Esophagus squamous epithelium (tissue), 5 donors: Measurements from ENCODE around the gene WNT2. TPM values are rescaled to one million over a fixed set of nuclear protein-coding genes. Genes with fewer than 3 reads are reported as not detected.

Experiments used
- DNase-seq: peaks from one replicate; lab custom pipeline; 2025; lab: John Stamatoyannopoulos, UW
- H3K27ac ChIP-seq, 4 donors: fragments of 200-600 bp; sonication (generic); one replicate each; pipeline ENCODE4 v1.5.1; 2016 to 2019; ENCODE audit warnings: mild to moderate bottlenecking in 1 of 4
- H3K27me3 ChIP-seq, 4 donors: fragments of 200-600 bp; sonication (generic); 1 replicate in 3 of 4; 2 replicates in 1 of 4; pipeline versions ENCODE4 v1.5.1 to v1.6.0; 2017 to 2021; ENCODE audit warnings: antibody characterized with exemption in 1 of 4
- H3K36me3 ChIP-seq, 3 donors: fragments of 200-600 bp; sonication (generic); one replicate each; pipeline ENCODE4 v1.5.1; 2016 to 2019
- H3K4me1 ChIP-seq, 3 donors: fragments of 200-600 bp; sonication (generic); one replicate each; pipeline ENCODE4 v1.5.1; 2017 to 2019
- H3K4me3 ChIP-seq, 4 donors: fragments of 200-600 bp; sonication (generic); 1 replicate in 3 of 4; 2 replicates in 1 of 4; pipeline ENCODE4 v1.5.1; 2016 to 2019; ENCODE audit warnings: mild to moderate bottlenecking in 2 of 4, moderate library complexity in 1 of 4
- H3K9me3 ChIP-seq, 3 donors: fragments of 200-600 bp; sonication (generic); one replicate each; pipeline ENCODE4 v1.5.1; 2016 to 2019
- CTCF ChIP-seq, 6 experiments: fragments of 450-650 bp in 4 of 6; fragments of 200-600 bp in 2 of 6; sonication (generic) in 2 of 6; IDR thresholded peaks; one replicate each; pipeline ENCODE4 v1.5.1; 2016 to 2019; ENCODE audit warnings: antibody characterized with exemption in 6 of 6, mild to moderate bottlenecking in 4 of 6, moderate library complexity in 4 of 6
- POLR2A ChIP-seq, 4 donors: fragments of 450-650 bp; IDR thresholded peaks; one replicate each; pipeline ENCODE4 v1.6.1; 2017; ENCODE audit warnings: antibody characterized with exemption in 4 of 4, mild to moderate bottlenecking in 4 of 4, moderate library complexity in 3 of 4
- WGBS, 2 donors: methylation state at CpG; one replicate each; pipeline ENCODE4 v1.1.5; 2018; 5-methylcytosine and 5-hydroxymethylcytosine counted together
- intact Hi-C: fragments of 100-400 bp; cut with DNase I; formaldehyde crosslinking; loops from one replicate; pipeline ENCODE4 v1.15.0; 2022
- total RNA-seq, 4 donors: library from RNA; depleted of rRNA; stranded (reverse); fragments of >200 nt; gene quantifications; one replicate each; pipeline ENCODE4 v1.1.0, GENCODE V29; 2016
- donor health status: DM: yes; HTN: yes; CAD: no.

The WNT2 gene
- total RNA-seq, 4 donors from 2014 or later, result not detected

GRCh38 chr7:117333168-117333567 lies 10.3 kb upstream of the WNT2 start:
- intact Hi-C loops, result no loop called here
- TF ChIP-seq CTCF (IDR thresholded peaks at IDR 0.05) (no peak), POLR2A (IDR thresholded peaks at IDR 0.05) (no peak)
- Histone ChIP-seq H3K36me3 (no peaks in the 10 kb centered on the region), H3K4me3 (no peak overlapping the region), H3K27ac (no peak overlapping the region), H3K4me1 (no peaks in the 10 kb centered on the region), H3K27me3 (no peaks in the 10 kb centered on the region), H3K9me3 (no peaks in the 10 kb centered on the region)
- DNase-seq, result no peak

- peaks cover 0 to 5% (median 0%) of the 10 kb centered on the region in 3 donors for H3K9me3 ChIP-seq
- no peak overlapping the region for H3K4me3 ChIP-seq
- H3K27ac ChIP-seq, result no peak overlapping the region
- peaks cover 0 to 5% (median 0%) of the 10 kb centered on the region in 4 donors for H3K27me3 ChIP-seq
- intact Hi-C loops, result no loop called here
- no peak for TF ChIP-seq POLR2A (IDR thresholded peaks at IDR 0.05)
- TF ChIP-seq CTCF (IDR thresholded peaks at IDR 0.05), result no peak
- H3K4me1 ChIP-seq, result no peaks in the 10 kb centered on the region
- DNase-seq, result no peak
- no peaks in the 10 kb centered on the region for H3K36me3 ChIP-seq
These were observed 9.2 kb upstream of the WNT2 start for GRCh38 chr7:117332031-117332430.

- TF ChIP-seq POLR2A (IDR thresholded peaks at IDR 0.05) (no peak), CTCF (IDR thresholded peaks at IDR 0.05) (no peak)
- H3K36me3 ChIP-seq, result no peaks in the 10 kb centered on the region
- no peak overlapping the region for H3K4me3 ChIP-seq
- peaks cover 6 to 49% (median 12%) of the 10 kb centered on the region in 4 donors for H3K27me3 ChIP-seq
- WGBS, 2 donors, result 27 to 43% methylated on average over 1 of the region's 1 CpG
- intact Hi-C loops, result no loop called here
- DNase-seq, result no peak
- H3K27ac ChIP-seq, result no peak overlapping the region
- H3K9me3 ChIP-seq, result peaks cover 0 to 5% (median 0%) of the 10 kb centered on the region in 3 donors
- H3K4me1 ChIP-seq, result peaks cover 20 to 44% (median 23%) of the 10 kb centered on the region in 3 donors
These were observed 3.0 kb upstream of the WNT2 start for GRCh38 chr7:117325836-117326235.

- 54 to 59% methylated on average over 4 of the region's 4 CpGs for WGBS, 2 donors
- Histone ChIP-seq H3K9me3 (peaks cover 0 to 5% (median 0%) of the 10 kb centered on the region in 3 donors), H3K27me3 (peaks cover 6 to 58% (median 12%) of the 10 kb centered on the region in 4 donors), H3K4me3 (peak overlapping the region in 2 of 4 donors; percentile 49 to 66), H3K27ac (no peak overlapping the region), H3K4me1 (peaks cover 20 to 44% (median 23%) of the 10 kb centered on the region in 3 donors), H3K36me3 (no peaks in the 10 kb centered on the region)
- no peak for TF ChIP-seq CTCF (IDR thresholded peaks at IDR 0.05)
- TF ChIP-seq POLR2A (IDR thresholded peaks at IDR 0.05), result no peak
- intact Hi-C loops, result no loop called here
- no peak for DNase-seq
These were observed 2.1 kb upstream of the WNT2 start for GRCh38 chr7:117324960-117325359.

GRCh38 chr7:117323851-117324711 lies 1.2 kb upstream of the WNT2 start:
- no peaks in the 10 kb centered on the region for H3K36me3 ChIP-seq
- H3K4me3 ChIP-seq, result peak overlapping the region; percentile 22 to 66 (median 42)
- H3K4me1 ChIP-seq, result peaks cover 20 to 44% (median 23%) of the 10 kb centered on the region in 3 donors
- intact Hi-C loops, result no loop called here
- no peak for TF ChIP-seq CTCF (IDR thresholded peaks at IDR 0.05)
- no peak for TF ChIP-seq POLR2A (IDR thresholded peaks at IDR 0.05)
- WGBS, 2 donors, result 0 to 13% methylated on average over 3 to 6 of the region's 67 CpGs
- peaks cover 0 to 5% (median 0%) of the 10 kb centered on the region in 3 donors for H3K9me3 ChIP-seq
- H3K27ac ChIP-seq, result no peak overlapping the region
- DNase-seq, result no peak
- H3K27me3 ChIP-seq, result peaks cover 6 to 67% (median 12%) of the 10 kb centered on the region in 4 donors
